Loucy (cell line): Measurements from ENCODE around the gene MCAM.

ENCODE experiments used
- H2AFZ ChIP-seq: fragments of 200-600 bp; sonication (generic); 2 replicates; pipeline ENCODE4 v1.6.0; 2016; ENCODE audit warnings: antibody characterized with exemption, mild to moderate bottlenecking, low read length, moderate library complexity
- H3F3A ChIP-seq: fragments of 200-600 bp; 2 replicates; pipeline ENCODE4 v1.6.0; 2016; ENCODE audit warnings: antibody characterized with exemption, low read depth, mild to moderate bottlenecking
- H3K27me3 ChIP-seq: fragments of 200-600 bp; sonication (generic); 2 replicates; pipeline ENCODE4 v1.6.1; 2014; ENCODE audit warnings: low read length, mild to moderate bottlenecking; ENCODE audit not compliant: insufficient read depth, poor library complexity, severe bottlenecking
- H3K36me3 ChIP-seq: fragments of 200-600 bp; sonication (generic); 2 replicates; pipeline ENCODE4 v1.6.1; 2016; ENCODE audit warnings: low read length; ENCODE audit not compliant: insufficient read depth
- H3K4me1 ChIP-seq: fragments of 200-600 bp; sonication (generic); 2 replicates; pipeline ENCODE4 v1.5.1; 2014; ENCODE audit warnings: low read length, mild to moderate bottlenecking; ENCODE audit not compliant: insufficient read depth, poor library complexity, severe bottlenecking
- H3K4me2 ChIP-seq: fragments of 200-600 bp; sonication (generic); 2 replicates; pipeline ENCODE4 v1.6.0; 2014; ENCODE audit warnings: antibody characterized with exemption, low read length, low read depth, mild to moderate bottlenecking; ENCODE audit not compliant: poor library complexity, severe bottlenecking
- H3K4me3 ChIP-seq: fragments of 200-600 bp; sonication (generic); 2 replicates; pipeline ENCODE4 v1.5.1; 2014; ENCODE audit warnings: low read length, mild to moderate bottlenecking, mixed read lengths; ENCODE audit not compliant: poor library complexity, severe bottlenecking
- H3K79me2 ChIP-seq: fragments of 200-600 bp; sonication (generic); 2 replicates; pipeline ENCODE4 v1.6.1; 2014; ENCODE audit warnings: low read length; ENCODE audit not compliant: insufficient read depth
- H3K9ac ChIP-seq: fragments of 200-600 bp; sonication (generic); 2 replicates; pipeline ENCODE4 v1.6.0; 2014; ENCODE audit warnings: mild to moderate bottlenecking, low read depth, low read length, moderate library complexity; ENCODE audit not compliant: poor library complexity, severe bottlenecking
- H3K9me2 ChIP-seq: fragments of 200-600 bp; sonication (generic); replicated peaks from 2 replicates; pipeline ENCODE4 v1.6.1; 2016; ENCODE audit warnings: low read depth, low read length, mixed read lengths
- H3K9me3 ChIP-seq: fragments of 200-600 bp; sonication (generic); 2 replicates; pipeline ENCODE4 v1.6.1; 2014; ENCODE audit warnings: mild to moderate bottlenecking, antibody characterized with exemption, low read length, low read depth; ENCODE audit not compliant: insufficient read depth
- H4K20me1 ChIP-seq: fragments of 200-600 bp; sonication (generic); 2 replicates; pipeline ENCODE4 v1.6.0; 2014; ENCODE audit warnings: antibody characterized with exemption, low read length, mild to moderate bottlenecking; ENCODE audit not compliant: insufficient read depth, poor library complexity, severe bottlenecking
- EZH2phosphoT487 ChIP-seq: fragments of 200-600 bp; IDR thresholded peaks from 2 replicates; pipeline ENCODE4 v1.6.1; 2018; ENCODE audit warnings: antibody characterized with exemption, mild to moderate bottlenecking, moderate library complexity, borderline replicate concordance
- TF ChIP-seq, protein P1 (sequence below): fragments of 200-600 bp; sonication (generic); conservative IDR thresholded peaks from 2 replicates; pipeline ENCODE4 v1.5.1; 2014; ENCODE audit warnings: mild to moderate bottlenecking, antibody characterized with exemption, low read length

The MCAM gene

GRCh38 chr11:119347242-119347641, 30.3 kb upstream of the MCAM start:
- Histone ChIP-seq H3K9me3 (no peaks in the 10 kb centered on the region), H4K20me1 (no peaks in the 10 kb centered on the region), H3K27me3 (no peaks in the 10 kb centered on the region), H3K4me2 (no peak overlapping the region), H3K4me3 (no peak overlapping the region), H3K9ac (no peak overlapping the region), H3K79me2 (no peaks in the 10 kb centered on the region), H3K9me2 (no peaks in the 10 kb centered on the region), H3K36me3 (no peaks in the 10 kb centered on the region), H2AFZ (no peak overlapping the region), H3K4me1 (no peaks in the 10 kb centered on the region), H3F3A (no peaks in the 10 kb centered on the region)
- TF ChIP-seq, protein P1, sequence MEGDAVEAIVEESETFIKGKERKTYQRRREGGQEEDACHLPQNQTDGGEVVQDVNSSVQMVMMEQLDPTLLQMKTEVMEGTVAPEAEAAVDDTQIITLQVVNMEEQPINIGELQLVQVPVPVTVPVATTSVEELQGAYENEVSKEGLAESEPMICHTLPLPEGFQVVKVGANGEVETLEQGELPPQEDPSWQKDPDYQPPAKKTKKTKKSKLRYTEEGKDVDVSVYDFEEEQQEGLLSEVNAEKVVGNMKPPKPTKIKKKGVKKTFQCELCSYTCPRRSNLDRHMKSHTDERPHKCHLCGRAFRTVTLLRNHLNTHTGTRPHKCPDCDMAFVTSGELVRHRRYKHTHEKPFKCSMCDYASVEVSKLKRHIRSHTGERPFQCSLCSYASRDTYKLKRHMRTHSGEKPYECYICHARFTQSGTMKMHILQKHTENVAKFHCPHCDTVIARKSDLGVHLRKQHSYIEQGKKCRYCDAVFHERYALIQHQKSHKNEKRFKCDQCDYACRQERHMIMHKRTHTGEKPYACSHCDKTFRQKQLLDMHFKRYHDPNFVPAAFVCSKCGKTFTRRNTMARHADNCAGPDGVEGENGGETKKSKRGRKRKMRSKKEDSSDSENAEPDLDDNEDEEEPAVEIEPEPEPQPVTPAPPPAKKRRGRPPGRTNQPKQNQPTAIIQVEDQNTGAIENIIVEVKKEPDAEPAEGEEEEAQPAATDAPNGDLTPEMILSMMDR = no peak
- TF ChIP-seq EZH2phosphoT487 = no peak

- Histone ChIP-seq H3K36me3 (no peaks in the 10 kb centered on the region), H3K4me1 (no peaks in the 10 kb centered on the region), H3F3A (no peaks in the 10 kb centered on the region), H3K9me3 (no peaks in the 10 kb centered on the region), H3K4me3 (no peak within 1 kb of the TSS), H3K79me2 (no peaks in the 10 kb centered on the region), H3K9me2 (no peaks in the 10 kb centered on the region), H3K9ac (no peak within 1 kb of the TSS), H3K27me3 (no peaks in the 10 kb centered on the region), H3K4me2 (no peak within 1 kb of the TSS), H4K20me1 (no peaks in the 10 kb centered on the region), H2AFZ (no peak within 1 kb of the TSS)
- TF ChIP-seq EZH2phosphoT487 = no peak
- TF ChIP-seq, protein P1 = no peak
Observed at GRCh38 chr11:119346605-119347004, 29.7 kb upstream of the MCAM start, which contains the start of gene MFRP. TSS of gene MFRP (minus strand) at chr11:119346705. CDS start at chr11:119346513, 192 bp downstream.

DNA sequence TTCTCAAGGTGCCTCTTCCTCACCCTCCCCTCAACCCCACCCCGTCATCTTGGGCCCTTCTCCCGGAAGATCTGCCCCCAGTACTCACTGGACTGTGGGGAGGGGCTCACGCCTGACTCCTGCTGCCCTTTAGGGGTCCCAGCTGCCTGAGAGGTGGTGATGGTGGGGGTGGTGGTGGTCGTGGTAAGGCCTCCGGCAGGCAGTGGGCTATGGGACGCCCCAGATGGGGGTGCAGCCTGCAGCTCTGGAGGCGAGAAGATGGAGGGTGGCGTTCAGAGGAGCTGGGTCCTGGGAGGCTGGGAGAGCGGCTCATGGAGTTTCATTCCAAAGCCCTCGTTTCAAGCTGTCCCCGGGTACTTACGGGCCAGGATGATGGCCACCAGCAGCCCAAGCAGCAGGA, 28.8 kb upstream of the MCAM start:
- H3K36me3 ChIP-seq = no peaks in the 10 kb centered on the region
- H3K27me3 ChIP-seq = no peaks in the 10 kb centered on the region
- no peak overlapping the region for H3K4me2 ChIP-seq
- TF ChIP-seq EZH2phosphoT487 = no peak
- TF ChIP-seq, protein P1 = no peak
- no peaks in the 10 kb centered on the region for H3K4me1 ChIP-seq
- no peak overlapping the region for H3K4me3 ChIP-seq
- H4K20me1 ChIP-seq = no peaks in the 10 kb centered on the region
- no peak overlapping the region for H2AFZ ChIP-seq
- H3K9me3 ChIP-seq = no peaks in the 10 kb centered on the region
- H3K9me2 ChIP-seq = no peaks in the 10 kb centered on the region
- no peaks in the 10 kb centered on the region for H3F3A ChIP-seq
- no peaks in the 10 kb centered on the region for H3K79me2 ChIP-seq
- H3K9ac ChIP-seq = no peak overlapping the region
